C4-2B (cell line): ENCODE results near the gene DLX2.

Experiments used
- ZFX ChIP-seq: fragments of 450-650 bp; IDR thresholded peaks from 2 replicates; pipeline ENCODE4 v1.6.1; 2017
- TF ChIP-seq, protein P1 (sequence below): fragments of 450-650 bp; conservative IDR thresholded peaks from 2 replicates; pipeline ENCODE4 v1.5.1; 2017; ENCODE audit warnings: mild to moderate bottlenecking

DNA sequence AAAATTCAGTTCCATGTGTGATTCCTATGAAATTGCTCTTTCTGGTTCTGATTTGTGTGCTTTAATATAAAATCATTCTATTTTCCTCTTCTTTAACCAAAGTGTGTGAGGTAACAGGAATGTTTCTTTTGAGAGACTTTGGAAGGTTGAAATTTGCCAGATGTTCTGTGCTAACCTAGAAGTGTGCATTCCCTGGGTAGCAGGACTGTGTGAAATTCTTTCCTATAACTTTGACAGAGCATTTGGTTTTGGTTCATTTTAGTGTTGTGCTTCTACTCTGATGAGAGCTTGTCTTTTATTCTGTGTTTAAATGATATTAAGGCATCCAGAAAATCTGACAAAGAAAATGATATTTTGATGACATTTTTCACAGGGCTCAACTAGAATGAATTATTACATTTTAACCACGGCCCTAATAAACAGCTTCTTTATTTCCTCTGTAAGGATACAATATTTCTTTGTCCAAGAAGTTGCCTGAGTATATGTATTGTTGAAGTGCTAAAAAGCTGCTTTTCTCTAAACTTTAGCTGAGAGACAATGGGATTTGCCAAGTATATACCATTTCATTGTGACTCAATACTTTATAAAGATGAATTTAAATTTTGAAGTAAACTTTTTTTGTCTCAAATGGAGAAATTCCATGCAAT, 52.1 kb downstream of the DLX2 start:
- TF ChIP-seq, protein P1, sequence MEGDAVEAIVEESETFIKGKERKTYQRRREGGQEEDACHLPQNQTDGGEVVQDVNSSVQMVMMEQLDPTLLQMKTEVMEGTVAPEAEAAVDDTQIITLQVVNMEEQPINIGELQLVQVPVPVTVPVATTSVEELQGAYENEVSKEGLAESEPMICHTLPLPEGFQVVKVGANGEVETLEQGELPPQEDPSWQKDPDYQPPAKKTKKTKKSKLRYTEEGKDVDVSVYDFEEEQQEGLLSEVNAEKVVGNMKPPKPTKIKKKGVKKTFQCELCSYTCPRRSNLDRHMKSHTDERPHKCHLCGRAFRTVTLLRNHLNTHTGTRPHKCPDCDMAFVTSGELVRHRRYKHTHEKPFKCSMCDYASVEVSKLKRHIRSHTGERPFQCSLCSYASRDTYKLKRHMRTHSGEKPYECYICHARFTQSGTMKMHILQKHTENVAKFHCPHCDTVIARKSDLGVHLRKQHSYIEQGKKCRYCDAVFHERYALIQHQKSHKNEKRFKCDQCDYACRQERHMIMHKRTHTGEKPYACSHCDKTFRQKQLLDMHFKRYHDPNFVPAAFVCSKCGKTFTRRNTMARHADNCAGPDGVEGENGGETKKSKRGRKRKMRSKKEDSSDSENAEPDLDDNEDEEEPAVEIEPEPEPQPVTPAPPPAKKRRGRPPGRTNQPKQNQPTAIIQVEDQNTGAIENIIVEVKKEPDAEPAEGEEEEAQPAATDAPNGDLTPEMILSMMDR, result no peak
- TF ChIP-seq ZFX, result no peak
